Duodenal mucosa (tissue), 2 donors: ENCODE measurements around the gene POLN.
A peak's percentile ranks its signal among the peaks of the same experiment; 100 is the strongest.

Experiments used
- H3K27ac ChIP-seq: one replicate; pipeline ENCODE4 v1.7.0; 2013; ENCODE audit warnings: low read depth, low read length
- H3K27me3 ChIP-seq, 2 donors: one replicate each; pipeline ENCODE4 v1.7.0; 2013; ENCODE audit warnings: low read length in 2 of 2, control low read depth in 1 of 2; ENCODE audit not compliant: insufficient read depth in 2 of 2, control insufficient read depth in 1 of 2
- H3K36me3 ChIP-seq, 2 donors: one replicate each; pipeline ENCODE4 v1.7.0; 2013; ENCODE audit warnings: low read length in 2 of 2, control low read depth in 1 of 2; ENCODE audit not compliant: insufficient read depth in 2 of 2, control insufficient read depth in 1 of 2
- H3K4me1 ChIP-seq, 2 donors: one replicate each; pipeline ENCODE4 v1.7.0; 2013; ENCODE audit warnings: low read length in 2 of 2, control low read depth in 1 of 2; ENCODE audit not compliant: insufficient read depth in 2 of 2, control insufficient read depth in 1 of 2
- H3K4me3 ChIP-seq, 2 donors: one replicate each; pipeline ENCODE4 v1.7.0; 2013; ENCODE audit warnings: low read length in 2 of 2, low read depth in 1 of 2
- H3K9ac ChIP-seq, 2 donors: one replicate each; pipeline ENCODE4 v1.7.0; 2013; ENCODE audit warnings: low read length in 2 of 2, low read depth in 1 of 2
- H3K9me3 ChIP-seq, 2 donors: one replicate each; pipeline ENCODE4 v1.7.0; 2013; ENCODE audit warnings: low read length in 2 of 2, control low read depth in 1 of 2; ENCODE audit not compliant: control insufficient read depth in 1 of 2

The POLN gene

GRCh38 chr4:2104556-2105345 lies 137.2 kb downstream of the POLN start:
- Histone ChIP-seq H3K4me1 (no peaks in the 10 kb centered on the region), H3K36me3 (no peaks in the 10 kb centered on the region), H3K9ac (no peak overlapping the region), H3K9me3 (peaks cover 3 to 16% of the 10 kb centered on the region in 2 donors), H3K27me3 (no peaks in the 10 kb centered on the region), H3K27ac (no peak overlapping the region), H3K4me3 (no peak overlapping the region)

GRCh38 chr4:2103843-2104547 lies 137.9 kb downstream of the POLN start:
- no peaks in the 10 kb centered on the region for H3K4me1 ChIP-seq
- no peak overlapping the region for H3K4me3 ChIP-seq
- H3K36me3 ChIP-seq, result no peaks in the 10 kb centered on the region
- H3K27me3 ChIP-seq, result no peaks in the 10 kb centered on the region
- peaks cover 3 to 16% of the 10 kb centered on the region in 2 donors for H3K9me3 ChIP-seq
- H3K9ac ChIP-seq, result no peak overlapping the region
- H3K27ac ChIP-seq, result no peak overlapping the region

- H3K9me3 ChIP-seq, result peaks cover 3 to 16% of the 10 kb centered on the region in 2 donors
Observed at GRCh38 chr4:2103127-2103842, 138.6 kb downstream of the POLN start.

GRCh38 chr4:2102045-2102883 lies 139.7 kb downstream of the POLN start:
- Histone ChIP-seq H3K9ac (no peak overlapping the region), H3K27ac (no peak overlapping the region), H3K27me3 (no peaks in the 10 kb centered on the region), H3K4me3 (peak overlapping the region in 1 of 2 donors; percentile 19), H3K36me3 (no peaks in the 10 kb centered on the region), H3K9me3 (peaks cover 3 to 16% of the 10 kb centered on the region in 2 donors), H3K4me1 (no peaks in the 10 kb centered on the region)

More at GRCh38 chr4:2103127-2103842, 138.6 kb downstream of the POLN start:
- H3K27ac ChIP-seq, result no peak overlapping the region
- H3K4me1 ChIP-seq, result no peaks in the 10 kb centered on the region
- H3K27me3 ChIP-seq, result no peaks in the 10 kb centered on the region
- H3K36me3 ChIP-seq, result no peaks in the 10 kb centered on the region
- no peak overlapping the region for H3K4me3 ChIP-seq
- H3K9ac ChIP-seq, result no peak overlapping the region

- Histone ChIP-seq H3K9me3 (peaks cover 8 to 20% of the 10 kb centered on the region in 2 donors), H3K27ac (no peak overlapping the region), H3K9ac (no peak overlapping the region), H3K4me1 (no peaks in the 10 kb centered on the region), H3K36me3 (no peaks in the 10 kb centered on the region), H3K27me3 (no peaks in the 10 kb centered on the region), H3K4me3 (no peak overlapping the region)
Observed at GRCh38 chr4:2101346-2102044, 140.4 kb downstream of the POLN start.

GRCh38 chr4:2096073-2096609 lies 145.8 kb downstream of the POLN start:
- Histone ChIP-seq H3K27ac (no peak overlapping the region), H3K4me1 (no peaks in the 10 kb centered on the region), H3K4me3 (no peak overlapping the region), H3K36me3 (no peaks in the 10 kb centered on the region), H3K27me3 (no peaks in the 10 kb centered on the region), H3K9ac (no peak overlapping the region), H3K9me3 (peaks cover 4 to 8% of the 10 kb centered on the region in 2 donors)

- H3K9ac ChIP-seq, result no peak overlapping the region
Observed at GRCh38 chr4:2095236-2096072, 146.5 kb downstream of the POLN start.

GRCh38 chr4:2094545-2094944 lies 147.4 kb downstream of the POLN start:
- H3K36me3 ChIP-seq, result no peaks in the 10 kb centered on the region
- no peak overlapping the region for H3K27ac ChIP-seq
- no peak overlapping the region for H3K4me3 ChIP-seq
- peaks cover 4 to 8% of the 10 kb centered on the region in 2 donors for H3K9me3 ChIP-seq
- H3K27me3 ChIP-seq, result no peaks in the 10 kb centered on the region
- no peaks in the 10 kb centered on the region for H3K4me1 ChIP-seq
- H3K9ac ChIP-seq, result no peak overlapping the region

More at GRCh38 chr4:2095236-2096072, 146.5 kb downstream of the POLN start:
- H3K9me3 ChIP-seq, result peaks cover 4 to 8% of the 10 kb centered on the region in 2 donors
- H3K36me3 ChIP-seq, result no peaks in the 10 kb centered on the region
- no peaks in the 10 kb centered on the region for H3K4me1 ChIP-seq
- H3K27me3 ChIP-seq, result no peaks in the 10 kb centered on the region
- no peak overlapping the region for H3K4me3 ChIP-seq
- H3K27ac ChIP-seq, result no peak overlapping the region
